HCT116 (cell line): Measurements from ENCODE around the gene NDC1. TPM values are rescaled to one million over a fixed set of nuclear protein-coding genes. Genes with fewer than 3 reads are reported as not detected.

Experiments used
- ATAC-seq: fragments of 200-7000 bp; cut with Tn5 transposase; 2 replicates; pipeline ENCODE4 v1.9.1; 2020; ENCODE audit warnings: mild to moderate bottlenecking, moderate library complexity
- BruUV-seq: library from RNA; stranded (reverse); fragments of 400-500 nt; replicated peaks from 2 replicates; lab custom pipeline; 2021; lab: Mats Ljungman, UMichigan
- CTCF ChIA-PET: fragments of 300-600 bp; sonication (Branson Sonifier 250); formaldehyde crosslinking; loops from one replicate; lab custom pipeline; 2021; ENCODE audit warnings: antibody characterized with exemption; lab: Charles Lee
- POLR2A ChIA-PET: fragments of 300-600, 350-600 bp; sonication (Branson Sonifier 250); formaldehyde crosslinking; loops from one replicate; lab custom pipeline; 2021; ENCODE audit warnings: antibody characterized with exemption; lab: Charles Lee
- RAD21 ChIA-PET, 2 experiments: fragments of 300-600 bp; sonication (Branson Sonifier 250); formaldehyde crosslinking; loops; one replicate each; lab custom pipeline; 2023; ENCODE audit warnings: low total read pairs in 2 of 2; ENCODE audit not compliant: uncharacterized antibody in 2 of 2, unreplicated experiment in 2 of 2, low non-redundant PET in 1 of 2; lab: Charles Lee
- DNase-seq: peaks from one replicate; pipeline ENCODE4 v3.0.0-alpha.2; 2010; ENCODE audit warnings: low read depth, low spot score
- H2AFZ ChIP-seq: fragments of 200-600 bp; shearing (Covaris generic), sonication (generic); 2 replicates; pipeline ENCODE4 v1.6.1; 2017; ENCODE audit warnings: low read depth, mixed run types, mixed read lengths, antibody characterized with exemption, low read length; ENCODE audit not compliant: poor library complexity, severe bottlenecking
- H3K27ac ChIP-seq: 2 replicates; pipeline ENCODE4 v1.5.1; 2012; ENCODE audit warnings: low read depth, low read length
- H3K27me3 ChIP-seq: fragments of 200-600 bp; sonication (generic); 2 replicates; pipeline ENCODE4 v1.6.1; 2016; ENCODE audit warnings: mixed run types, low read length, mixed read lengths; ENCODE audit not compliant: insufficient read depth
- H3K36me3 ChIP-seq, 2 experiments: fragments of 200-500 bp in 1 of 2; fragments of 200-600 bp in 1 of 2; sonication (Bioruptor generic) in 1 of 2; sonication (generic) in 1 of 2; 2 replicates each; pipeline versions ENCODE4 v1.5.1 to v1.6.1; 2014 to 2016; ENCODE audit warnings: low read length in 2 of 2, inconsistent platforms in 1 of 2, mixed read lengths in 1 of 2, mixed run types in 1 of 2; ENCODE audit not compliant: insufficient read depth in 2 of 2, control insufficient read depth in 1 of 2
- H3K4me1 ChIP-seq, 2 experiments: fragments of 200-600 bp in 1 of 2; sonication (generic) in 1 of 2; 2 replicates each; pipeline versions ENCODE4 v1.5.1 to v1.6.1; 2012 to 2017; ENCODE audit warnings: low read length in 2 of 2, inconsistent platforms in 1 of 2, mild to moderate bottlenecking in 1 of 2, mixed read lengths in 1 of 2, mixed run types in 1 of 2, moderate library complexity in 1 of 2; ENCODE audit not compliant: insufficient read depth in 2 of 2, control insufficient read depth in 1 of 2
- H3K4me2 ChIP-seq: fragments of 200-600 bp; sonication (generic); 2 replicates; pipeline ENCODE4 v1.6.1; 2017; ENCODE audit warnings: mixed run types, low read length, mixed read lengths
- H3K4me3 ChIP-seq, 2 experiments: fragments of 200-600 bp in 1 of 2; sonication (generic) in 1 of 2; replicated peaks in 1 of 2; 2 replicates each; pipeline ENCODE4 v1.5.1; 2011 to 2016; ENCODE audit warnings: low read length in 2 of 2, control low read depth in 1 of 2, low read depth in 1 of 2, mild to moderate bottlenecking in 1 of 2, mixed read lengths in 1 of 2, mixed run types in 1 of 2
- H3K79me2 ChIP-seq: fragments of 200-600 bp; sonication (generic); 2 replicates; pipeline ENCODE4 v1.6.1; 2017; ENCODE audit warnings: mild to moderate bottlenecking, mixed run types, low read length, moderate library complexity, mixed read lengths; ENCODE audit not compliant: insufficient read depth
- H3K9ac ChIP-seq: fragments of 200-600 bp; sonication (generic); 2 replicates; pipeline ENCODE4 v1.6.1; 2016; ENCODE audit warnings: low read length, mixed read lengths
- H3K9me2 ChIP-seq: fragments of 200-600 bp; sonication (generic), shearing (Covaris generic); 2 replicates; pipeline ENCODE4 v1.6.1; 2017; ENCODE audit warnings: mixed run types, mild to moderate bottlenecking, moderate library complexity; ENCODE audit not compliant: insufficient read depth
- H3K9me3 ChIP-seq, 2 experiments: fragments of 200-500 bp in 1 of 2; fragments of 200-600 bp in 1 of 2; sonication (Bioruptor generic) in 1 of 2; sonication (generic) in 1 of 2; 2 replicates each; pipeline ENCODE4 v1.6.1; 2014 to 2017; ENCODE audit warnings: low read length in 2 of 2, mixed read lengths in 2 of 2, inconsistent platforms in 1 of 2, low read depth in 1 of 2, mild to moderate bottlenecking in 1 of 2, mixed run types in 1 of 2, moderate library complexity in 1 of 2; ENCODE audit not compliant: control insufficient read depth in 1 of 2, insufficient read depth in 1 of 2
- H4K20me1 ChIP-seq: fragments of 200-600 bp; sonication (generic), shearing (Covaris generic); 2 replicates; pipeline ENCODE4 v1.6.1; 2017; ENCODE audit warnings: mixed run types, mild to moderate bottlenecking, moderate library complexity; ENCODE audit not compliant: insufficient read depth
- ATF3 ChIP-seq: IDR thresholded peaks from 2 replicates; pipeline ENCODE4 v1.6.1; 2012
- CBX3 ChIP-seq: IDR thresholded peaks from 2 replicates; pipeline ENCODE4 v1.6.1; 2012; ENCODE audit warnings: low read depth
- CTCF ChIP-seq, 3 experiments: fragments of 200-600 bp in 1 of 3; sonication (generic) in 1 of 3; IDR thresholded peaks in 2 of 3; conservative IDR thresholded peaks in 1 of 3; 2 replicates each; pipeline ENCODE4 v1.5.1; 2012 to 2017; ENCODE audit warnings: low read depth in 2 of 3, low read length in 2 of 3, antibody characterized with exemption in 1 of 3, borderline replicate concordance in 1 of 3, control low read depth in 1 of 3, mild to moderate bottlenecking in 1 of 3, mixed read lengths in 1 of 3, mixed run types in 1 of 3, moderate library complexity in 1 of 3; ENCODE audit not compliant: insufficient read depth in 1 of 3
- ELF1 ChIP-seq: IDR thresholded peaks from 2 replicates; pipeline ENCODE4 v1.6.1; 2012; ENCODE audit warnings: low read depth, borderline replicate concordance
- EZH2 ChIP-seq: fragments of 200-600 bp; sonication (generic); IDR thresholded peaks from 2 replicates; pipeline ENCODE4 v1.6.1; 2017; ENCODE audit warnings: antibody characterized with exemption, mixed run types
- EZH2phosphoT487 ChIP-seq: fragments of 200-600 bp; IDR thresholded peaks from 2 replicates; pipeline ENCODE4 v1.6.1; 2018; ENCODE audit warnings: antibody characterized with exemption, borderline replicate concordance
- FOSL1 ChIP-seq: IDR thresholded peaks from 2 replicates; pipeline ENCODE4 v1.6.1; 2012; ENCODE audit warnings: low read depth
- JUND ChIP-seq: IDR thresholded peaks from 2 replicates; pipeline ENCODE4 v1.6.1; 2012
- POLR2A ChIP-seq: IDR thresholded peaks from 2 replicates; pipeline ENCODE4 v1.7.0; 2011; ENCODE audit warnings: borderline replicate concordance; ENCODE audit not compliant: insufficient read depth, insufficient read length; ENCODE audit errors: extremely low read depth
- POLR2AphosphoS5 ChIP-seq: IDR thresholded peaks from 2 replicates; pipeline ENCODE4 v1.6.1; 2011; ENCODE audit warnings: mild to moderate bottlenecking, low read depth, low read length, moderate library complexity
- RAD21 ChIP-seq: IDR thresholded peaks from 2 replicates; pipeline ENCODE4 v1.6.1; 2012; ENCODE audit warnings: low read depth, mild to moderate bottlenecking
- SIN3A ChIP-seq: IDR thresholded peaks from 2 replicates; pipeline ENCODE4 v1.6.1; 2012; ENCODE audit warnings: low read depth
- SP1 ChIP-seq: IDR thresholded peaks from 2 replicates; pipeline ENCODE4 v1.6.1; 2012; ENCODE audit warnings: low read depth
- SRF ChIP-seq: IDR thresholded peaks from 2 replicates; pipeline ENCODE4 v1.6.1; 2012; ENCODE audit warnings: low read depth
- TCF7L2 ChIP-seq: IDR thresholded peaks from 2 replicates; pipeline ENCODE4 v1.7.0; 2011; ENCODE audit warnings: borderline replicate concordance, inconsistent platforms; ENCODE audit not compliant: insufficient read depth, insufficient read length; ENCODE audit errors: extremely low read depth
- YY1 ChIP-seq: IDR thresholded peaks from 2 replicates; pipeline ENCODE4 v1.6.1; 2011; ENCODE audit warnings: low read length, low read depth, moderate library complexity, mild to moderate bottlenecking; ENCODE audit not compliant: insufficient replicate concordance; ENCODE audit errors: extremely low read depth
- ZBTB33 ChIP-seq: IDR thresholded peaks from 2 replicates; pipeline ENCODE4 v1.6.1; 2011; ENCODE audit warnings: mild to moderate bottlenecking, low read length, moderate library complexity; ENCODE audit not compliant: insufficient replicate concordance; ENCODE audit errors: extremely low read depth
- ZNF274 ChIP-seq: fragments of 200-500 bp; sonication (Bioruptor generic); IDR thresholded peaks from 2 replicates; pipeline ENCODE4 v1.6.1; 2014; ENCODE audit warnings: mild to moderate bottlenecking, low read depth, low read length, inconsistent platforms
- intact Hi-C: fragments of 100-400 bp; cut with micrococcal nuclease; formaldehyde crosslinking; loops from 2 replicates; pipeline ENCODE4 v1.10.0; 2022
- total RNA-seq: library from RNA; stranded (reverse); gene quantifications from one replicate; pipeline ENCODE4 v1.2.1, GENCODE V29; 2021; ENCODE audit not compliant: unreplicated experiment
- TF ChIP-seq, protein P1 (sequence below): IDR thresholded peaks from 2 replicates; pipeline ENCODE4 v1.6.1; 2012; ENCODE audit warnings: low read depth

The NDC1 gene
- total RNA-seq, 1 experiment from 2014 or later = 54.7 TPM

DNA sequence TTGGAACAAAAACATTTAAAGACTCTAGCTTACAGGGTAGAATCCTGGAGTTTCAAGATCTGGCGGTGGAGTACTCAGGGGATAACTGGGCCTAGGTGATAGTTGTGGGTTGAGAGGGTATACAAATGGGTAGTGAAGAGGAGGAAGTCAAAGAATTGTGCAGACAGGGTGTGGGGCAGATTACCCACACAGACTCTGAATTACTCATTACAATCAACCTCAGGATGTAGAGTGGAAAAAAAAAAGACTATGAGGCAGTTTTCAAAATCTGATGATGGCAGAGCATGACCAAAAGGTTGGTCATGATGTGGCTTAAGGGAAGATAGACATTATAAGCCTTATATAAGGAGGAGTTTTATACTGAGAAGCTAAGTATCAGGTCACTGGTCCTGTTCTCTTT lies 55.0 kb downstream of the NDC1 start:
- Histone ChIP-seq H3K9me2 (no peaks in the 10 kb centered on the region), H3K27ac (no peak overlapping the region), H3K4me3 (no peak overlapping the region), H3K9ac (no peak overlapping the region), H3K36me3 (peaks cover 12 to 16% of the 10 kb centered on the region in 2 experiments; a peak in 3 of 4 replicates), H3K9me3 (no peaks in the 10 kb centered on the region), H3K4me2 (no peak overlapping the region), H3K27me3 (no peaks in the 10 kb centered on the region), H2AFZ (no peak overlapping the region), H4K20me1 (no peaks in the 10 kb centered on the region), H3K79me2 (0 out of 2 replicates have a peak, but pooled peaks cover 5% of the 10 kb centered on the region), H3K4me1 (no peaks in the 10 kb centered on the region)
- ATAC-seq (no peak), DNase-seq (no peak)
- BruUV-seq = no TSS peak
- RAD21 ChIA-PET = no interaction called here
- POLR2A ChIA-PET = no interaction called here
- intact Hi-C loops = no loop called here
- no peak for TF ChIP-seq CBX3
- TF ChIP-seq ATF3 = no peak
- no peak for TF ChIP-seq JUND
- TF ChIP-seq POLR2AphosphoS5 = no peak
- no peak for TF ChIP-seq SIN3A
- TF ChIP-seq ZBTB33 = no peak
- no peak for TF ChIP-seq FOSL1
- TF ChIP-seq CTCF (IDR thresholded peaks at IDR 0.05 in 2 of 3, conservative IDR thresholded peaks at IDR 0.05 in 1 of 3; ENCODE audit: borderline replicate concordance in 1 of 3, insufficient read depth in 1 of 3, low read depth in 2 of 3, low read length in 2 of 3) = no peak
- no peak for TF ChIP-seq EZH2
- no peak for TF ChIP-seq RAD21
- no peak for TF ChIP-seq POLR2A
- no peak for TF ChIP-seq TCF7L2
- no peak for TF ChIP-seq YY1
- no peak for TF ChIP-seq ELF1
- no peak for TF ChIP-seq SRF
- TF ChIP-seq, protein P1, sequence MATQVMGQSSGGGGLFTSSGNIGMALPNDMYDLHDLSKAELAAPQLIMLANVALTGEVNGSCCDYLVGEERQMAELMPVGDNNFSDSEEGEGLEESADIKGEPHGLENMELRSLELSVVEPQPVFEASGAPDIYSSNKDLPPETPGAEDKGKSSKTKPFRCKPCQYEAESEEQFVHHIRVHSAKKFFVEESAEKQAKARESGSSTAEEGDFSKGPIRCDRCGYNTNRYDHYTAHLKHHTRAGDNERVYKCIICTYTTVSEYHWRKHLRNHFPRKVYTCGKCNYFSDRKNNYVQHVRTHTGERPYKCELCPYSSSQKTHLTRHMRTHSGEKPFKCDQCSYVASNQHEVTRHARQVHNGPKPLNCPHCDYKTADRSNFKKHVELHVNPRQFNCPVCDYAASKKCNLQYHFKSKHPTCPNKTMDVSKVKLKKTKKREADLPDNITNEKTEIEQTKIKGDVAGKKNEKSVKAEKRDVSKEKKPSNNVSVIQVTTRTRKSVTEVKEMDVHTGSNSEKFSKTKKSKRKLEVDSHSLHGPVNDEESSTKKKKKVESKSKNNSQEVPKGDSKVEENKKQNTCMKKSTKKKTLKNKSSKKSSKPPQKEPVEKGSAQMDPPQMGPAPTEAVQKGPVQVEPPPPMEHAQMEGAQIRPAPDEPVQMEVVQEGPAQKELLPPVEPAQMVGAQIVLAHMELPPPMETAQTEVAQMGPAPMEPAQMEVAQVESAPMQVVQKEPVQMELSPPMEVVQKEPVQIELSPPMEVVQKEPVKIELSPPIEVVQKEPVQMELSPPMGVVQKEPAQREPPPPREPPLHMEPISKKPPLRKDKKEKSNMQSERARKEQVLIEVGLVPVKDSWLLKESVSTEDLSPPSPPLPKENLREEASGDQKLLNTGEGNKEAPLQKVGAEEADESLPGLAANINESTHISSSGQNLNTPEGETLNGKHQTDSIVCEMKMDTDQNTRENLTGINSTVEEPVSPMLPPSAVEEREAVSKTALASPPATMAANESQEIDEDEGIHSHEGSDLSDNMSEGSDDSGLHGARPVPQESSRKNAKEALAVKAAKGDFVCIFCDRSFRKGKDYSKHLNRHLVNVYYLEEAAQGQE = no peak
- TF ChIP-seq EZH2phosphoT487 = no peak
- TF ChIP-seq SP1 = no peak
- no peak for TF ChIP-seq ZNF274
- CTCF ChIA-PET = no interaction called here
